ENCODE data around the gene PPP2R5E.

The PPP2R5E gene

GRCh38 chr14:63544591-63545299 is 1.6 kb upstream of the PPP2R5E start:
- Histone ChIP-seq H3K9me3 (ENCODE audit: low read length) (no peaks in the 10 kb centered on the region), H3K27me3 (ENCODE audit: insufficient read depth, low read length) (no peaks in the 10 kb centered on the region), H3K9me2 (ENCODE audit: low read depth, low read length) (no peaks in the 10 kb centered on the region), H3K27ac (ENCODE audit: low read depth, low read length, poor library complexity, severe bottlenecking) (peak overlapping the region; percentile 75), H3F3A (ENCODE audit: insufficient read depth, low read length) (no peaks in the 10 kb centered on the region), H3K4me2 (ENCODE audit: low read length) (peak overlapping the region; percentile 70), H3K4me3 (ENCODE audit: low read depth, low read length, poor library complexity, severe bottlenecking) (peak overlapping the region; percentile 90), H4K20me1 (ENCODE audit: insufficient read depth, low read length) (no peaks in the 10 kb centered on the region), H3K9ac (ENCODE audit: low read length) (peak overlapping the region; percentile 85), H3K36me3 (ENCODE audit: insufficient read depth, low read length) (peaks cover 6% of the 10 kb centered on the region), H2AFZ (ENCODE audit: low read length) (no peak overlapping the region), H3K4me1 (ENCODE audit: insufficient read depth, low read length, severe bottlenecking) (peaks cover 32% of the 10 kb centered on the region), H3K79me2 (ENCODE audit: insufficient read depth, low read length) (peaks cover 25% of the 10 kb centered on the region)
- TF ChIP-seq EZH2 (IDR thresholded peaks at IDR 0.05; ENCODE audit: borderline replicate concordance, low read length) (no peak), CTCF (IDR thresholded peaks at IDR 0.05; ENCODE audit: low read length) (peak; percentile 72)

GRCh38 chr14:63543826-63544406 is 739 bp upstream of the PPP2R5E start:
- Histone ChIP-seq H3F3A (ENCODE audit: insufficient read depth, low read length) (no peaks in the 10 kb centered on the region), H4K20me1 (ENCODE audit: insufficient read depth, low read length) (no peaks in the 10 kb centered on the region), H3K4me2 (ENCODE audit: low read length) (peak overlapping the region; percentile 70), H3K27ac (ENCODE audit: low read depth, low read length, poor library complexity, severe bottlenecking) (peak overlapping the region; percentile 75), H3K4me1 (ENCODE audit: insufficient read depth, low read length, severe bottlenecking) (peaks cover 32% of the 10 kb centered on the region), H3K9ac (ENCODE audit: low read length) (peak overlapping the region; percentile 85), H3K79me2 (ENCODE audit: insufficient read depth, low read length) (peaks cover 25% of the 10 kb centered on the region), H3K36me3 (ENCODE audit: insufficient read depth, low read length) (peaks cover 14% of the 10 kb centered on the region), H3K27me3 (ENCODE audit: insufficient read depth, low read length) (no peaks in the 10 kb centered on the region), H3K4me3 (ENCODE audit: low read depth, low read length, poor library complexity, severe bottlenecking) (peak overlapping the region; percentile 90), H3K9me3 (ENCODE audit: low read length) (no peaks in the 10 kb centered on the region), H3K9me2 (ENCODE audit: low read depth, low read length) (no peaks in the 10 kb centered on the region), H2AFZ (ENCODE audit: low read length) (no peak overlapping the region)
- TF ChIP-seq EZH2 (IDR thresholded peaks at IDR 0.05; ENCODE audit: borderline replicate concordance, low read length) (no peak), CTCF (IDR thresholded peaks at IDR 0.05; ENCODE audit: low read length) (no peak)

- Histone ChIP-seq H3K4me2 (ENCODE audit: low read length) (peak overlapping the region; percentile 99), H3K9ac (ENCODE audit: low read length) (peak overlapping the region; percentile 92), H3K27ac (ENCODE audit: low read depth, low read length, poor library complexity, severe bottlenecking) (peak overlapping the region; percentile 55), H3K4me3 (ENCODE audit: low read depth, low read length, poor library complexity, severe bottlenecking) (peak overlapping the region; percentile 90), H3F3A (ENCODE audit: insufficient read depth, low read length) (no peaks in the 10 kb centered on the region), H3K36me3 (ENCODE audit: insufficient read depth, low read length) (peaks cover 28% of the 10 kb centered on the region), H2AFZ (ENCODE audit: low read length) (no peak overlapping the region), H3K27me3 (ENCODE audit: insufficient read depth, low read length) (no peaks in the 10 kb centered on the region), H3K9me3 (ENCODE audit: low read length) (no peaks in the 10 kb centered on the region), H3K4me1 (ENCODE audit: insufficient read depth, low read length, severe bottlenecking) (peaks cover 24% of the 10 kb centered on the region), H3K9me2 (ENCODE audit: low read depth, low read length) (no peaks in the 10 kb centered on the region), H3K79me2 (ENCODE audit: insufficient read depth, low read length) (peaks cover 26% of the 10 kb centered on the region), H4K20me1 (ENCODE audit: insufficient read depth, low read length) (no peaks in the 10 kb centered on the region)
- TF ChIP-seq EZH2 (IDR thresholded peaks at IDR 0.05; ENCODE audit: borderline replicate concordance, low read length) (no peak), CTCF (IDR thresholded peaks at IDR 0.05; ENCODE audit: low read length) (no peak)
Observed at GRCh38 chr14:63542231-63542999, 762 bp downstream of the PPP2R5E start.

Measured in OCI-LY1 (cell line).